Measurements from ENCODE around the gene FMO3.

The FMO3 gene

DNA sequence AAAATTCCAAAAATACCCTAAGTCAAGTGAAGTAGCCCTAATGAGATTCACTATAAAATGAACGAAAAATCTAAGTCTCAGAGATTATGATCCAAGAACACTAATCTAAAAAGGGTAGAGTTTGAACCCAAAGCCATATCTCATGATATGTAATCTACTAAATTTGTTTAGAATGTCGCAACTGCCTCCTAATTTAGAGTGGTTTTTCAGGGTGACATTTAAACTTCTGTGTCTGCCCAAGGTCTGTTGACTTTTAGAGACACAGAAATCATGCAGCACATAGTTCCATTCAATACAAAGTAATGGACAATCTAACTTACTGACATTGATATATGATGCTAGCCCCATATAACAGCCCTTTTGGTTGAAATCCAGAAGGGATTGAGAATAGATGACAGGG is 28.9 kb downstream of the FMO3 start:
- no peaks in the 10 kb centered on the region for H3K36me3 ChIP-seq (ENCODE audit: control insufficient read depth, insufficient read depth, low read length)
- no peak overlapping the region for H3K9ac ChIP-seq (ENCODE audit: low read depth, low read length)
- no peaks in the 10 kb centered on the region for H3K4me1 ChIP-seq (ENCODE audit: control insufficient read depth, insufficient read depth, low read length)
- no peak overlapping the region for H3K4me3 ChIP-seq (ENCODE audit: low read depth, low read length)
- no peaks in the 10 kb centered on the region for H3K27me3 ChIP-seq (ENCODE audit: control insufficient read depth, insufficient read depth, low read length)
- H3K9me3 ChIP-seq (ENCODE audit: control insufficient read depth, insufficient read depth, low read length), result no peaks in the 10 kb centered on the region

DNA sequence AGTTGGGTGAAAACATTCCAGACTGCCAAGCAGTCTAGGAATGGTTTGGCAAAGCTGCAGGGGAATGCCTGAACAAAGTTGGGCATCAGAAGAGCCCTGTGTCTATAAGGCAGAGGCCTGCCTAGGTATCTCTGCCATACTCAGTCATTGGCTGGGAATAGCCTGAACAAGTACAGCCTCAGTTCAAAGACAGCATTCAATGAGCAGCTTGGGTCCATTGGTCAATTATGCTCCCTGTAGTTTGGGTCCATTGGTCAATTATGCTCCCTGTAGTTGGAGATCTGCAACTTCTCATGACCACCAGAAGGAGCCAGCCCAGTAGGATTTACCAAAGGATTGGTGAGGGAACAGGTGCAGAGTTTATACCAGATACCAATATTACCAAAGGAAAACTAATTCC is 31.6 kb downstream of the FMO3 start:
- Histone ChIP-seq H3K4me3 (ENCODE audit: low read depth, low read length) (no peak overlapping the region), H3K9me3 (ENCODE audit: control insufficient read depth, insufficient read depth, low read length) (no peaks in the 10 kb centered on the region), H3K9ac (ENCODE audit: low read depth, low read length) (no peak overlapping the region), H3K27me3 (ENCODE audit: control insufficient read depth, insufficient read depth, low read length) (no peaks in the 10 kb centered on the region), H3K4me1 (ENCODE audit: control insufficient read depth, insufficient read depth, low read length) (no peaks in the 10 kb centered on the region), H3K36me3 (ENCODE audit: control insufficient read depth, insufficient read depth, low read length) (no peaks in the 10 kb centered on the region)

- H3K4me1 ChIP-seq (ENCODE audit: control insufficient read depth, insufficient read depth, low read length), result no peaks in the 10 kb centered on the region
- no peak overlapping the region for H3K9ac ChIP-seq (ENCODE audit: low read depth, low read length)
- no peaks in the 10 kb centered on the region for H3K27me3 ChIP-seq (ENCODE audit: control insufficient read depth, insufficient read depth, low read length)
- H3K9me3 ChIP-seq (ENCODE audit: control insufficient read depth, insufficient read depth, low read length), result no peaks in the 10 kb centered on the region
- H3K4me3 ChIP-seq (ENCODE audit: low read depth, low read length), result no peak overlapping the region
- no peaks in the 10 kb centered on the region for H3K36me3 ChIP-seq (ENCODE audit: control insufficient read depth, insufficient read depth, low read length)
Measured at GRCh38 chr1:171122893-171123292, 32.2 kb downstream of the FMO3 start.

GRCh38 chr1:171126504-171126903 is 35.8 kb downstream of the FMO3 start:
- H3K27me3 ChIP-seq (ENCODE audit: control insufficient read depth, insufficient read depth, low read length), result no peaks in the 10 kb centered on the region
- no peaks in the 10 kb centered on the region for H3K4me1 ChIP-seq (ENCODE audit: control insufficient read depth, insufficient read depth, low read length)
- H3K36me3 ChIP-seq (ENCODE audit: control insufficient read depth, insufficient read depth, low read length), result no peaks in the 10 kb centered on the region
- H3K9me3 ChIP-seq (ENCODE audit: control insufficient read depth, insufficient read depth, low read length), result no peaks in the 10 kb centered on the region
- no peak overlapping the region for H3K4me3 ChIP-seq (ENCODE audit: low read depth, low read length)
- H3K9ac ChIP-seq (ENCODE audit: low read depth, low read length), result no peak overlapping the region

- Histone ChIP-seq H3K4me3 (ENCODE audit: low read depth, low read length) (no peak overlapping the region), H3K27me3 (ENCODE audit: control insufficient read depth, insufficient read depth, low read length) (no peaks in the 10 kb centered on the region), H3K4me1 (ENCODE audit: control insufficient read depth, insufficient read depth, low read length) (no peaks in the 10 kb centered on the region), H3K9me3 (ENCODE audit: control insufficient read depth, insufficient read depth, low read length) (no peaks in the 10 kb centered on the region), H3K36me3 (ENCODE audit: control insufficient read depth, insufficient read depth, low read length) (no peaks in the 10 kb centered on the region), H3K9ac (ENCODE audit: low read depth, low read length) (no peak overlapping the region)
Measured at GRCh38 chr1:171127099-171127498, 36.4 kb downstream of the FMO3 start.

DNA sequence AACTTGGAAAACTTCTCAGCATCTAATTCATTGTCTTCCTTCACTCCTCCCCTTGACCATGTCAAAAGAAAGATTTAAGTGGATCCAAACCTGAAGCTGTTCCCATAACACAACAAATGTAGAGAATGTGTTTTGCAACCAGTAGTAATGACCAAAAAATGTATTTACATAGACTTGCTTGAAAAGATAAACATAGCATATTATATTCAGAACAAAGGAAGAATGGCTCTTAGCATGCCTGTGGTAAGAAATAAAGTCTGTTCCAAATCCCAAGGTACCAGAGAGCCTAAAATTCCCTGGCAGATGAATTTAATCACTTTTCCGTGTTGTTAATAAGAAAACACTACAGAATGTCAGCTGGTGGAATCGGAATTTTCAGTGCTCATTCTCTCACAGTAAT is 36.8 kb downstream of the FMO3 start:
- Histone ChIP-seq H3K36me3 (ENCODE audit: control insufficient read depth, insufficient read depth, low read length) (no peaks in the 10 kb centered on the region), H3K9me3 (ENCODE audit: control insufficient read depth, insufficient read depth, low read length) (no peaks in the 10 kb centered on the region), H3K4me1 (ENCODE audit: control insufficient read depth, insufficient read depth, low read length) (no peaks in the 10 kb centered on the region), H3K27me3 (ENCODE audit: control insufficient read depth, insufficient read depth, low read length) (no peaks in the 10 kb centered on the region), H3K4me3 (ENCODE audit: low read depth, low read length) (no peak overlapping the region), H3K9ac (ENCODE audit: low read depth, low read length) (no peak overlapping the region)

DNA sequence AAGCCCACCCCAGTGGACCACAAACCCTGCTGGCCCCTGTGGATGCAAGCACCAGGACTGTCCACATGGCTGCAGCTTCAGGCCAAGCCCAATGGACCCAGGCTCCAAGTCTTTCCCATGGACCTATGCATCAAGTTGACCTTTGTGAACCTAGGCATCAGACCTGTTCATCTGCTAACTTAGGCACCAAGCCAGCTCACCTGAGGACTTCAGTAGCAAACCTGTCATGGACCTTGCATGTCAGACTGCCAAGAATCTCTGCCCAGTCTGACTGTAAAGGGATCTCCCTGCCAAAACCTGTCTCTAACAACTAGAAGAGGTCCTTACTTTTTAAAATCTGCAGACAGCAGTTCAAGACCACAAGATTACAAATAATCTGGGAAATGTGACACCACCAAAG is 37.8 kb downstream of the FMO3 start:
- H3K27me3 ChIP-seq (ENCODE audit: control insufficient read depth, insufficient read depth, low read length), result no peaks in the 10 kb centered on the region
- no peak overlapping the region for H3K4me3 ChIP-seq (ENCODE audit: low read depth, low read length)
- no peaks in the 10 kb centered on the region for H3K4me1 ChIP-seq (ENCODE audit: control insufficient read depth, insufficient read depth, low read length)
- H3K9me3 ChIP-seq (ENCODE audit: control insufficient read depth, insufficient read depth, low read length), result no peaks in the 10 kb centered on the region
- no peaks in the 10 kb centered on the region for H3K36me3 ChIP-seq (ENCODE audit: control insufficient read depth, insufficient read depth, low read length)
- H3K9ac ChIP-seq (ENCODE audit: low read depth, low read length), result no peak overlapping the region

DNA sequence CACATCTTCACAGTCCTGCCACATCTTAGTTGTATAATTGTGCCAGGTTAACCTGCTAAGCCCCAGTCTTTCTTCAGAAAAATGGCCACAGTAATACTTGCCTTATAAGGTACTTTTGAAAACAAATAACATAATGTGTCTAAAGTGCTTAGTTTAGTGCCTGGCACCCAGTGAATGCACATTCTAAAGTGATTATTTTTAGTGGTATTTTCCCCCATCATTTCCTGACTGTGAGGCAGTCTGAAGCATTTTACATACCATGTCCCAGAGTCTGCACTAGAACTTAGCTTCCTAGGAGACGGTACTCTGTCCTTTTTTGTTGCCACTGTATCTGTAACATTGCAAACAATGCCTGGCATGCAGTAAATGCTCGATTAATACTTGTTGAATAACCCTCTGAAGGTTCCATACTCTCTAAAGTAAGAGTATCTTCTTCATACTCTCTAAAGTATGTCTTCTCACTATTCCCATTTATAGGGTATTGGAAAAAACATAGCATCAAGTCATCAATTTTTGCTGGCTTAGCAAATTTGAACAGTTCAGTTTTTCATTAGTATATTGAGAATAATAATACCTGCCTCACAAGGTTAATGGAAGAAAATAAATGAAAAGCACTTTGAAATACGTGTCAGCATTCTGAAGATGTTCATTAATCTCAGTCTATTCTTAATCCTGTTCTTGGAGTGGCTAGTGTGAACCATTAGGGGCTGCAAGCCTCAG is 43.7 kb downstream of the FMO3 start:
- no peak overlapping the region for H3K9ac ChIP-seq (ENCODE audit: low read depth, low read length)
- no peaks in the 10 kb centered on the region for H3K9me3 ChIP-seq (ENCODE audit: control insufficient read depth, insufficient read depth, low read length)
- no peaks in the 10 kb centered on the region for H3K27me3 ChIP-seq (ENCODE audit: control insufficient read depth, insufficient read depth, low read length)
- H3K4me1 ChIP-seq (ENCODE audit: control insufficient read depth, insufficient read depth, low read length), result peaks cover 4% of the 10 kb centered on the region
- no peak overlapping the region for H3K4me3 ChIP-seq (ENCODE audit: low read depth, low read length)
- H3K36me3 ChIP-seq (ENCODE audit: control insufficient read depth, insufficient read depth, low read length), result no peaks in the 10 kb centered on the region

DNA sequence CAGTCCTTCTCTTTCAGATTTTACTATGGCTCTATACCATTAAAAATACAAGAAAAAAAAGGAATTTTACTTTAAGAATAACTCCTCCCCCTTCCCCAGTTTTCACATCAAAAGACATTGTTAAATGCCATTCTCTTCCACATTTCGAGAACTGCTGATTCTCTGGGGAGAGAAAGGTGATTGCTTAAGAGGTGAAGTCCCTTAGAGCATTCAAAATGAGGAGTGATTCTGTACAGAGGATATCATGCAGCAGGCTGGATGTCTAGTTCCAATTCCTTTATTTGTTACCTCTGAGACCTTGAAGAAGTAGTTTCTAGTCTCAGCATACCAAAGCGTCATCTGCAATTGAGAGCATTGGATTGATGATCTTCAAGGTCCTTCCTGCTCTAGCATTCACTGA is 46.9 kb downstream of the FMO3 start:
- Histone ChIP-seq H3K9ac (ENCODE audit: low read depth, low read length) (no peak overlapping the region), H3K9me3 (ENCODE audit: control insufficient read depth, insufficient read depth, low read length) (no peaks in the 10 kb centered on the region), H3K27me3 (ENCODE audit: control insufficient read depth, insufficient read depth, low read length) (no peaks in the 10 kb centered on the region), H3K4me3 (ENCODE audit: low read depth, low read length) (no peak overlapping the region), H3K36me3 (ENCODE audit: control insufficient read depth, insufficient read depth, low read length) (no peaks in the 10 kb centered on the region), H3K4me1 (ENCODE audit: control insufficient read depth, insufficient read depth, low read length) (peaks cover 11% of the 10 kb centered on the region)

DNA sequence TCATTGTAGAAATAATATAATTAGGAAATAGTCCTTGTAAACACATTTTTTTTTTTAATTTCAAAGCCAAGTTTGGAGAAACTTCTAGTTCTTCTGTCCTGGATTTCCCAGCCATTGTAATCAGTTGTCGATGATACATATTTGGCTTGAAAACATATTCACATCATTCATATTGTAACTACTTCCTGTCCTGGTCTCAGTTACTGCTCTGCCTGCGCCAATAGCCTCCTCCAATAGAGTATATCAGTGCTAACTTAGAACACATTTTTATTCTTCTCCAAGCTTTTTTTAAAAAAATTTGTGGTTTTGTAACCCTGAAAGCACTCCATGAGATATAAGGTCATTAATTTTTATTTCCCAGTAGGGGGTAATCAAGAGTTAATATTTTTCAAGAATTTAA is 48.3 kb downstream of the FMO3 start:
- Histone ChIP-seq H3K27me3 (ENCODE audit: control insufficient read depth, insufficient read depth, low read length) (no peaks in the 10 kb centered on the region), H3K36me3 (ENCODE audit: control insufficient read depth, insufficient read depth, low read length) (no peaks in the 10 kb centered on the region), H3K4me3 (ENCODE audit: low read depth, low read length) (no peak overlapping the region), H3K9me3 (ENCODE audit: control insufficient read depth, insufficient read depth, low read length) (no peaks in the 10 kb centered on the region), H3K9ac (ENCODE audit: low read depth, low read length) (no peak overlapping the region), H3K4me1 (ENCODE audit: control insufficient read depth, insufficient read depth, low read length) (peaks cover 12% of the 10 kb centered on the region)

- Histone ChIP-seq H3K4me1 (ENCODE audit: control insufficient read depth, insufficient read depth, low read length) (peaks cover 12% of the 10 kb centered on the region), H3K9ac (ENCODE audit: low read depth, low read length) (no peak overlapping the region), H3K27me3 (ENCODE audit: control insufficient read depth, insufficient read depth, low read length) (no peaks in the 10 kb centered on the region), H3K4me3 (ENCODE audit: low read depth, low read length) (no peak overlapping the region), H3K9me3 (ENCODE audit: control insufficient read depth, insufficient read depth, low read length) (no peaks in the 10 kb centered on the region), H3K36me3 (ENCODE audit: control insufficient read depth, insufficient read depth, low read length) (no peaks in the 10 kb centered on the region)
Measured at GRCh38 chr1:171139890-171140289, 49.2 kb downstream of the FMO3 start.

- H3K27me3 ChIP-seq (ENCODE audit: control insufficient read depth, insufficient read depth, low read length), result no peaks in the 10 kb centered on the region
- no peaks in the 10 kb centered on the region for H3K36me3 ChIP-seq (ENCODE audit: control insufficient read depth, insufficient read depth, low read length)
- H3K4me1 ChIP-seq (ENCODE audit: control insufficient read depth, insufficient read depth, low read length), result peaks cover 12% of the 10 kb centered on the region
- no peak overlapping the region for H3K4me3 ChIP-seq (ENCODE audit: low read depth, low read length)
- H3K9me3 ChIP-seq (ENCODE audit: control insufficient read depth, insufficient read depth, low read length), result no peaks in the 10 kb centered on the region
- no peak overlapping the region for H3K9ac ChIP-seq (ENCODE audit: low read depth, low read length)
Measured at GRCh38 chr1:171140401-171140800, 49.7 kb downstream of the FMO3 start.

Measured in iPS-15b (cell line).